ENCODE measurements around the gene CDH23. TPM values are rescaled to one million over a fixed set of nuclear protein-coding genes. Genes with fewer than 3 reads are reported as not detected.

The CDH23 gene
- total and polyA plus RNA-seq, 2 donors (not counting 1 experiment from before 2014, with no cell fraction given): 0.37 to 0.89 TPM

- H3K4me2 ChIP-seq (replicated peaks; ENCODE audit: low read depth, low read length, poor library complexity, severe bottlenecking): peak overlapping the region; percentile 56
- peak overlapping the region in 1 of 5 experiments; percentile 19 for H3K4me3 ChIP-seq (ENCODE audit: control extremely low read depth in 1 of 5, extremely low read depth in 1 of 5, insufficient read depth in 1 of 5, low read depth in 2 of 5, low read length in 4 of 5)
- peak overlapping the region; percentile 10 for H3K9ac ChIP-seq (ENCODE audit: low read length)
- peak overlapping the region; percentile 35 to 84 for H3K27ac ChIP-seq (ENCODE audit: low read length in 2 of 2)
- Mint-ChIP-seq H3K4me1 (peaks cover 86% of the 10 kb centered on the region), H3K9me3 (ENCODE audit: insufficient read depth) (no peaks in the 10 kb centered on the region), H3K27ac (peak overlapping the region; percentile 96), H3K4me3 (peak overlapping the region; percentile 77), H3K27me3 (no peaks in the 10 kb centered on the region)
- peaks cover 0 to 19% of the 10 kb centered on the region in 2 experiments for H3K36me3 ChIP-seq (replicated peaks in 1 of 2; ENCODE audit: control extremely low read depth in 1 of 2, control insufficient read depth in 1 of 2, extremely low read depth in 1 of 2, insufficient read depth in 2 of 2, low read length in 1 of 2)
- H3K79me2 ChIP-seq (ENCODE audit: control insufficient read depth, insufficient read depth, low read length): no peaks in the 10 kb centered on the region
- intact Hi-C loops (cut with micrococcal nuclease): no loop called here
- no peak overlapping the region for H2AFZ ChIP-seq (ENCODE audit: insufficient read depth, low read depth, low read length, poor library complexity, severe bottlenecking)
- 28% methylated on average over 7 of the region's 8 CpGs for WGBS (ENCODE audit: insufficient coverage)
- ChIA-PET POLR2A (interaction anchor here (0.6 to 1.8 kb wide), 5 partner anchors 15 to 1343 kb away, joined by 3 to 7 read pairs (median 4); partner anchors contain the start of gene VSIR), CTCF (interaction anchor here (0.7 to 1.4 kb wide), 9 partner anchors 10 to 144 kb away, joined by 3 to 11 read pairs (median 4); partner anchors contain the start of gene VSIR)
- H3K27me3 ChIP-seq (replicated peaks in 1 of 4; ENCODE audit: control extremely low read depth in 1 of 4, control insufficient read depth in 3 of 4, insufficient read depth in 4 of 4, low read length in 3 of 4): no peaks in the 10 kb centered on the region
- DNase-seq: no peak
- ATAC-seq (ENCODE audit: low read depth): no peak
- H3K4me1 ChIP-seq (ENCODE audit: control insufficient read depth in 2 of 2, insufficient read depth in 2 of 2, low read length in 2 of 2): peaks cover 99 to 100% of the 10 kb centered on the region in 2 donors
- TF ChIP-seq CTCF (IDR thresholded peaks at IDR 0.05) (no peak), EZH2 (IDR thresholded peaks at IDR 0.05; ENCODE audit: borderline replicate concordance, insufficient read depth, low read depth, low read length, poor library complexity, severe bottlenecking) (no peak)
- H3K9me3 ChIP-seq (ENCODE audit: control extremely low read depth in 1 of 3, control insufficient read depth in 2 of 3, insufficient read depth in 1 of 3, low read length in 2 of 3): peaks cover 0 to 3% (median 0%) of the 10 kb centered on the region in 3 donors
- no peaks in the 10 kb centered on the region for H4K20me1 ChIP-seq (ENCODE audit: control insufficient read depth, insufficient read depth, low read length, poor library complexity, severe bottlenecking)
These were observed 355.8 kb downstream of the CDH23 start for GRCh38 chr10:71752391-71753090.
